Cardiac atrium fibroblast (primary cell): ENCODE measurements around the gene LYZ. TPM values are rescaled to one million over a fixed set of nuclear protein-coding genes. Genes with fewer than 3 reads are reported as not detected.

Source experiments
- total RNA-seq: library from RNA; depleted of rRNA; stranded (reverse); fragments of >200 nt; gene quantifications from 2 replicates; pipeline ENCODE4 v1.2.3, GENCODE V29; 2015

The LYZ gene
- not detected in 2 replicates for total RNA-seq

GRCh38 chr12:69348162-69348938, at the start of gene LYZ:
LYZ (plus strand) TSS chr12:69348381; CDS start chr12:69348409, 28 bp downstream.

DNA sequence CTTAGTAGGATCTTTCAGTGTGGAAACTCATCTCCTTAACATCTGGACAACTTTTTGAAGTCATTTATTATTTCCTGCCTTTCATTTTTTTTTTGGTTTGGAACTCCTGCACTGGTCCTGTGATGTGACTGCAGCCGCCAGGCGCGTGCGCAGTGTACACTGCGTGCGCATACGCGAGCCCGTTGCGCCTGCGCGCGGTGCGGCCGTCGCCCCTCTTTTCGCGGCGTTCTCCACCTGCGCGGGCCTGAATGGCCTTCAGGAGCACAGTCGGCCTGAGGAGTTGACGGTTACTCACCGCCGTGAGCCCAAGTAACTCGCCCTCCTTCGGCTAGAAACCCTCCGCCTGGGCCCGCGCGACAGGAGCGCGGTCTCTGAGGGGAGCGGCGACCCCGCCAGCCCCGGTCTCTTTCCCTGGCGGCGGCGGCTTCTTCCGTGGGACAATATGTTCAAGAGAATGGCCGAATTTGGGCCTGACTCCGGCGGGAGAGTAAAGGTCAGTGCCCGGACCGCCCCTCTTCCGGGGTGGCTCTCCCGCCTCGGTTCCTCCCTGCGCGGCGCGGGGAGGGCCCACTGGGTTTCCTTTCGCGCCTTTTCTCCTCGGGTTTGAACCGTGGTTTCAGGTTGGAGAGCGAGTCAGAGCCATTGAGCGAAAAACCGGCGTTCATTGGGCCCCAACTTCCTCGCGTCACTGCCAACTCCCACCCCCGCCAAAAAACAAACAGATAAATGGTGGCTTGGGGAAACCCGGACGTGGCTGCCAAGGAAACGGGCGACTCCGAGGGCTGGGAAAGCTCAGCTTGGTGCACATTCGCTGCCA, 11.6 kb downstream of the LYZ start, which contains the start of gene YEATS4:
YEATS4 (plus strand) TSS at position 213 of the 817 bp plus-strand sequence; CDS start at position 443, 230 bp downstream.

Other genes with a start within 250 kb of the LYZ start
- 15.2 and 29.0 TPM in 2 replicates for gene CPSF6, start 108.8 kb upstream of the LYZ start, total RNA-seq
- 12.3 and 37.3 TPM in 2 replicates for gene YEATS4, start 11.4 kb downstream of the LYZ start, total RNA-seq
- 29.6 and 33.5 TPM in 2 replicates for gene FRS2, start 122.0 kb downstream of the LYZ start, total RNA-seq
- 133 and 167 TPM in 2 replicates for gene CCT2, start 237.1 kb downstream of the LYZ start, total RNA-seq